Neural cell (in vitro differentiated cells): ENCODE results near the gene SLC25A45.

Experiments
- CTCF ChIP-seq: fragments of 450-650 bp; IDR thresholded peaks from 2 replicates; pipeline ENCODE4 v1.5.1; 2014; ENCODE audit warnings: antibody characterized with exemption, mild to moderate bottlenecking, moderate library complexity; ENCODE audit not compliant: poor library complexity, severe bottlenecking
- EZH2 ChIP-seq: fragments of 200-600, 300-800 bp; shearing (Covaris generic), sonication (generic); IDR thresholded peaks from 2 replicates; pipeline ENCODE4 v1.6.1; 2014; ENCODE audit warnings: antibody characterized with exemption, low read length, borderline replicate concordance, mild to moderate bottlenecking; ENCODE audit not compliant: insufficient read depth, poor library complexity, severe bottlenecking
- REST ChIP-seq: IDR thresholded peaks from 2 replicates; pipeline ENCODE4 v1.6.1; 2012; ENCODE audit warnings: borderline replicate concordance

GRCh38 chr11:65327021-65327420 is 55.4 kb downstream of the SLC25A45 start:
- TF ChIP-seq REST (no peak), EZH2 (no peak), CTCF (no peak)
